ENCODE results near the gene PARP11. TPM values are rescaled to one million over a fixed set of nuclear protein-coding genes. Genes with fewer than 3 reads are reported as not detected.

Gene PARP11, protein sequence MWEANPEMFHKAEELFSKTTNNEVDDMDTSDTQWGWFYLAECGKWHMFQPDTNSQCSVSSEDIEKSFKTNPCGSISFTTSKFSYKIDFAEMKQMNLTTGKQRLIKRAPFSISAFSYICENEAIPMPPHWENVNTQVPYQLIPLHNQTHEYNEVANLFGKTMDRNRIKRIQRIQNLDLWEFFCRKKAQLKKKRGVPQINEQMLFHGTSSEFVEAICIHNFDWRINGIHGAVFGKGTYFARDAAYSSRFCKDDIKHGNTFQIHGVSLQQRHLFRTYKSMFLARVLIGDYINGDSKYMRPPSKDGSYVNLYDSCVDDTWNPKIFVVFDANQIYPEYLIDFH
- 6.7 and 8.7 TPM in 2 replicates for total RNA-seq
- long read RNA-seq, full-length matches to known transcripts, result 4 of 11 reads
- long read RNA-seq, partial matches to known transcripts, result 1 of 11 reads
- long read RNA-seq, other reads (novel, unspliced or antisense), result 6 of 11 reads

DNA sequence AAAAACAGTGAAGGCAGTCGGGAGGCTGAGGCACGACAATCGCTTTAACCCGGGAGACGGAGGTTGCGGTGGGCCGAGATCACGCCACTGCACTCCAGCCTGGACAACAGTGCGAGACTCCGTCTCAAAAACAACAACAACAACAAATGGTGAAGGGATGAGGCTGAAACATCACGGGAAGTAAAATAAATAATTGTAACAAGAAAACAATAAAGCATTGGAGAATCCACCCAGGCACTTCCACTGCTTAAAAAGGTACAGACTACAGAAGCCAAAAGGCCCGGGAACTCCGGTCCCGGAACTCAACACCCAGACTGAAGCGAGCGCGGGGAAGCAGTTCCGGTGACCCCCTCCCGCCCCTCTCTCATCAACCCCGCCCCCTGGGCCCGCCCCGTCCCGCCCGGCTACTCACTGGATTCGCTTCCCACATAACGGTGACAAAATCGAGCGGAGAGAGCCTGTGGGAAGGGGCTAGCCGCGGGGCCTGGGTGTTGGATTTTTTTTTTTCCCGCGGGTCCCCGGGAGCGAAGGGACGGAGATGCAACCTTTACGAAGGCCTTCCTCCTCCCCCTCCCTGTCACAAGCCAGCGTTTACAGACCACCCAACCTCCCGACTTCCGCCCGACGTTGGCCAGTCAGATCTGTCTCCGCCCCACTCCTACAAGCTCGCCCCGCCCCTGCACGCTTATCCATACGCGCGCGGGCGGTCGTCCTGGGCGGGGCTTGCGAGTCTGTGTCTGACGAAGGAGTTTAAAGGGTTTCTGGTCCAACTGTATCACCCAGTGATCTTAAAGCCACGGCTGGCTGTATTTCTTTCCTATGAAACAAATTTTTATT is at the start of gene PARP11:
Gene PARP11 (minus strand): TSS at position 600 of the 837 bp plus-strand sequence. CDS start 170 bp downstream, at position 430.
- Mint-ChIP-seq H3K9me3 (ENCODE audit: unreplicated experiment) (peaks cover 14% of the 10 kb centered on the region), H3K4me3 (ENCODE audit: unreplicated experiment) (peak within 1 kb of the TSS; percentile 96), H3K27me3 (ENCODE audit: unreplicated experiment) (peaks cover 25% of the 10 kb centered on the region), H3K4me1 (ENCODE audit: unreplicated experiment) (peaks cover 17% of the 10 kb centered on the region), H3K36me3 (ENCODE audit: unreplicated experiment) (peaks cover 2% of the 10 kb centered on the region), H3K27ac (ENCODE audit: unreplicated experiment) (peak within 1 kb of the TSS; percentile 98)
- TF ChIP-seq CTCF (IDR thresholded peaks at IDR 0.05), result no peak
- DNase-seq (ENCODE audit: extremely low spot score, unreplicated experiment), result peak; percentile 97

- Mint-ChIP-seq H3K4me1 (ENCODE audit: unreplicated experiment) (no peaks in the 10 kb centered on the region), H3K4me3 (ENCODE audit: unreplicated experiment) (no peak overlapping the region), H3K27ac (ENCODE audit: unreplicated experiment) (no peak overlapping the region), H3K9me3 (ENCODE audit: unreplicated experiment) (no peaks in the 10 kb centered on the region), H3K36me3 (ENCODE audit: unreplicated experiment) (no peaks in the 10 kb centered on the region), H3K27me3 (ENCODE audit: unreplicated experiment) (peaks cover 9% of the 10 kb centered on the region)
- no peak for DNase-seq (ENCODE audit: extremely low spot score, unreplicated experiment)
- no peak for TF ChIP-seq CTCF (IDR thresholded peaks at IDR 0.05)
These were observed 48.8 kb upstream of the PARP11 start for GRCh38 chr12:3922033-3922432.

DNA sequence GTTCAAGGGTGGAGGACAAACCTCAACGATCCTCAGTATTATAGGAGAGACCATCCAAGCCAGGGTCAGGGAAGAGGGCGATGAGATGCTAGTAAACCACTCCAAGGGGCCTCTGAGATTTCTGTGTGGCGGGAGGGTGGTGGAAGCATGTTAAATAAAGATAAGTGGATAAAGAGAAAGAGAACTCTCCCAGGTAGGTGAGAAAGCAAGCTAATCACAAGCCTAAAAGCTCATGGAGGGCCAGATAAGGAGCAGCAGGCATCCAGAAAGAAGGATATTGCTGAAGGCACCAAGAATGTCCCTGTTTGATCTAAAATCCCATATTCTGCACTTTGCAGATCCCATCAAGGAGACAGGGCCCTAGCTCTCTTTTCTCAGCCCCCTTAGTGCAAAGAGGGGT is 48.3 kb upstream of the PARP11 start:
- no peak for TF ChIP-seq CTCF (IDR thresholded peaks at IDR 0.05)
- DNase-seq (ENCODE audit: extremely low spot score, unreplicated experiment), result no peak
- Mint-ChIP-seq H3K4me3 (ENCODE audit: unreplicated experiment) (no peak overlapping the region), H3K27me3 (ENCODE audit: unreplicated experiment) (peaks cover 9% of the 10 kb centered on the region), H3K27ac (ENCODE audit: unreplicated experiment) (no peak overlapping the region), H3K9me3 (ENCODE audit: unreplicated experiment) (no peaks in the 10 kb centered on the region), H3K4me1 (ENCODE audit: unreplicated experiment) (no peaks in the 10 kb centered on the region), H3K36me3 (ENCODE audit: unreplicated experiment) (no peaks in the 10 kb centered on the region)

DNA sequence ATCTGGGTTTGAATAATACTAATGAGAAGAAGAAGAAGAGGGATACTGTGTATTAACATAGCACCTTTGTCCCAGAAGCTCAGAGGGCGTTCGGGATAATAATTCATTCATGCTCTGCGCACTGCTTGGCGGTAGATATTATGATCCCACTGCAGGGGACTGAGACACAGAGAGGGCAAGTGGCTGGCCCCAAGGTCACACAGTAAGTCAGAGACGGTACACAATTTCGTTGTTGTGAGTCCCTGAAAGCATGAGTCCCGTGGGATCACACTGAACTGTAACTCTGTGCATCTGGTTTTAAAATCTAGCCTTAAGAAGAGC is 47.9 kb upstream of the PARP11 start:
- Mint-ChIP-seq H3K36me3 (ENCODE audit: unreplicated experiment) (no peaks in the 10 kb centered on the region), H3K9me3 (ENCODE audit: unreplicated experiment) (no peaks in the 10 kb centered on the region)
- no peak for TF ChIP-seq CTCF (IDR thresholded peaks at IDR 0.05)

More for the DNA sequence above, 47.9 kb upstream of the PARP11 start:
- no peak for DNase-seq (ENCODE audit: extremely low spot score, unreplicated experiment)
- Mint-ChIP-seq H3K4me3 (ENCODE audit: unreplicated experiment) (no peak overlapping the region), H3K4me1 (ENCODE audit: unreplicated experiment) (no peaks in the 10 kb centered on the region), H3K27ac (ENCODE audit: unreplicated experiment) (no peak overlapping the region), H3K27me3 (ENCODE audit: unreplicated experiment) (peaks cover 8% of the 10 kb centered on the region)
